ELF-1 (cell line): Measurements from ENCODE around the gene QARS1.
A peak's percentile ranks its signal among the peaks of the same experiment; 100 is the strongest.

Experiments
- DNase-seq: peaks from one replicate; pipeline ENCODE4 v3.0.0-alpha.2; 2016; ENCODE audit warnings: low read depth, low spot score

Gene QARS1

DNA sequence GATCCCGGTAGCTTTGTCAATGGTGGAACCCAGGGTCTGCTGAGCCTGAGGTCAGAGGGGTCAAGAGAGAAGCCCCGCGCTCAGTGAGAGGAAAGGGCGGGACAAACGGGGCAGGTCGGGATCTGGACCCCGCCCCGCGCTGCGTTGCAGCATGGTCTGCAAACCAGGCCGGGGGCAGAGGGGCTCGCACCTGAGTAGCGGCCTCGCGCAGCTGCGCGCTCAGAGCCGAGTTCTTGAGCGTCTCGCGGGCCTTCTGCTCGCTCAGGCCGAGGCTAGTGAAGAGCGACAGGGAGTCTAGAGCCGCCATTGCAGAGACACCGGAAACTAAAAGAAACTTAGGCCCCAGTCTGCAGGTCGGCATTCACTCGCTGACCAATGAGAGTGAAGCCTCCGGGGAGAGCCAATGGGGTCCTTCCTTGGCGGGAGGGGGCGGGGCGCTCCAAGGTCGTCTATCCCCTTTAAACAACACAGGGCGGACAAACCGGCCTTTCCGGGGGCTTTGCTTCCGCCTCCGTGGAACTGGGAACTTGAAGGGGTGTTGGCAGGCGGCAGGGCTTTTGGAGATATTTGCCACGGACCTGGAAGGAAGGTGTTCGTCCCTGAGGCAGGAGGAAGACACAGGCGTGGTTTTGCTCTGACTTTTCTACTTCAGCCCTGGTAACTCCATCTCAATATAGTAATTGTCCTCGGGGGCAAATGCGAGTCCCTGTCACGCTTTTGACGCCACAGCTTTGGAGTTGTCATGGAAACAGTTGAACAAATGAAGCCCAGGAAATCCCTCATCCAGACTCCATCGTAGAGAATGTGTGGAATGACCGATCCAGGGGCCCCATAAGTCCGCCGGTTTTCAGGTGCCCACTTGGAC is at the start of gene QARS1:
QARS1 (minus strand) TSS at position 331 of the 865 bp plus-strand sequence; CDS start at position 307, 24 bp downstream.
- peak; percentile 98 for DNase-seq

GRCh38 chr3:49153349-49153912 is 48.9 kb upstream of the QARS1 start:
- no peak for DNase-seq

GRCh38 chr3:49151610-49152009 is 47.1 kb upstream of the QARS1 start:
- DNase-seq = no peak

DNA sequence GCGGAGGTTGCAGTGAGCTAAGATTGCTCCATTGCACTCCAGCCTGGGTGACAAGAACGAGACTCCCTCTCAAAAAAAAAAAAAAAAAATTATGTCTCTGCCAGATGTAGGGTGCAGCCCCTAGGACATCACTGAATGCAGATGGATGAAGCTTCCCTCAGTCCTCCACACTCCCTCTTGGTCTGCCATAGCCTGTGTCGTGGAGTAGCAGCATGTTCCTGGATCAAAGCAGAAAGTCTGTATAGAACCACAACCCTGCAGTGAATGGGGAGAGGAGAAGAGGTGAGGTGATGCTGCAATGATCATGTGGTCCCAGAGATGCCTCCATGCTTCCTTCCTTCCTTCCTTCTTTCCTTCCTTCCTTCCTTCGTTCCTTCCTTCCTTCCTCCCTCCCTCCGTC is 43.6 kb upstream of the QARS1 start:
- no peak for DNase-seq

GRCh38 chr3:49140080-49140479 is 35.5 kb upstream of the QARS1 start:
- no peak for DNase-seq

- DNase-seq = no peak
Measured at GRCh38 chr3:49135499-49135898, 30.9 kb upstream of the QARS1 start.

DNA sequence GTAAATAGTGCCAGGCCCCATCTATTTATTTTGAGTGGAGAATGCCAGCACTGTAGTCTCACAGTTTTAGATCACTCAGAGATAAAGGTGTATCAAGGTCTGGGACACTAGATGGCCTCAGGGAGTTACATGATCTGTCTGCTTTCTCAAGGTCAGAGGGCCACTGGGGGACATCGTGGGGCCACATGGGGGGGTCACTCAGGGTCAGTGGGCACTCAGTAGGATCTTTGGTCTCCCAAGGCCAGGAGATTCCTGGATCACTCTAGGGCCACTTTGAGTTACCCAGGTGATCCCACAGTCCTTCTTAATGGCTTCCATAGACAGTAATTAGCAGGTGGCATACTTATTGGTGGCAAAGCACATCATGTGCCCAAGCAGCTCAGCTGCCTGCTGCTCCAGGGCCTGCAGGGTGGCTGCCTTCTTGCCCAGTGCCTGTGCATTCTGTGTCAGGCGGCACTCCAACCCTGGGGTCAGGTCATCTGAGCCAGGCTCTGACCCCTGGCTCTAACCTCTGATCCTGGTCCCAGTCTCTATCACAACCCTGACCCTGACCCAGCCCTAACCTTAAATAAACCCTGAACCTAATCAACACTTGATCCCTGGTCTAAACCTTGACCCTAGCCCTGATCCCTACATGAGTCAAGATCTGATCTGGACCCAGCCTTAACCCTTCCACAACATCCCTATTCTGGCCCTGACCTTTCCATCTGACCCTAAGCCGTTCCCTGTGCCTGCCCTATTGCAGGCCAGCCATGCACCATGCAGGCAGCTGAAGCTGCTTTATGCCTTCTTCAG is 30.1 kb upstream of the QARS1 start:
- DNase-seq = no peak

DNA sequence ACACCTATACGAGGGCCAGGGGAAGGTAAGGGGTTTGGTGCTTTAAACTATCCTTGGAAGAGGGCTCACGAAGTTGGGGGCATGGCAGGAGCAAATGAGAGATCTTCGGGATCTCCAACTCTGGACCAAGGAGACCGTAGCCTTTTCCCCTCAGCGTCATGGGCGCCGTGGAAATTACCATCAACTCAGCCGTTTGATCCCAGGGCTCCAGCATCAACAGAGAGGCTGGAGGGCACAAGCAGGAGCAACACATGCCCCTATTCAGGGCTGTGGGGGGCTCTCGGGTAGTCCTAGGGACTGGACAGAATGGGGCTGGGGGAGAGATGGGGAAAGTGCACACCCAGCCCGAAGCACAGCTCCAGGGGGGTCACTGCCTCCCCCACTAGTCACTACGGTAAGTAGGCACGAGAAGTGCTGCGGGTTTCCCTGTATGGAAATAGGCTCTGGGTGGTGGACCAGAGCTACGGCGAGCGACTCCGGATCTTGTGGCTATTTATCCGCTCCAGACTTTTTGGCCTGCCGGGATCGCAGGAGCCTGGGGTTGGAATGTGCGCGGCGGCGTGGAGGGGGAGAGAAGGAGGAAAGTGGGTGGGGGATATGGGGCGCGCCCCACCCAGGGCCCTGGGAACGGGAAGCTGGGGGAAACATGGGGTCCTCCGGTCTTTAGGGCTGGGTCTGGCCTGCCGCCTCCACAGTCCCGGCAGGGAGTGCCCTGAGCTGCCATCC is 28.8 kb upstream of the QARS1 start:
- DNase-seq = peak; percentile 91

- DNase-seq = peak; percentile 94
Measured at GRCh38 chr3:49132437-49133225, 28.1 kb upstream of the QARS1 start, which contains the start of gene LAMB2. LAMB2 (minus strand) TSS chr3:49133050; CDS start chr3:49132867, 183 bp downstream.

GRCh38 chr3:49132073-49132436 is 27.5 kb upstream of the QARS1 start:
- no peak for DNase-seq

DNA sequence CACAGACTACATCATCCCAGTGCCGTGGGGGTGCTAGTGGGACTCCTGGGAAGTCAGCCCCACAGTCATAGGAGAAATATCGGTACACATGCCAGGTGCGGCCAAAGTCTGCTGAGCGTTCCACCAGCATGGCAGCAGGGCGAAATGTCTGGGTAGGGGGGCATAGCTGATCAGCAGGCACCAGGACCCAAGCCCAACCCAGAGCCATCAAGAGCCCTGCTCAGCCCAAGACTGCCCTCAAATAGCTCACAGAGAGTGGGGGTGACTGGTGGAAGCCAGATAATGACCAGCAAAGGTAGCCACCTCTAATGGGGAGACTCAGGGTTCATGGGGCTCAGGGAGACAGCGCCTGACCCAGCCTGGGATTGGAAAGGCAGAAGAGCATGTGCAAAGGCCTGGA is 27.0 kb upstream of the QARS1 start:
- DNase-seq = no peak

DNA sequence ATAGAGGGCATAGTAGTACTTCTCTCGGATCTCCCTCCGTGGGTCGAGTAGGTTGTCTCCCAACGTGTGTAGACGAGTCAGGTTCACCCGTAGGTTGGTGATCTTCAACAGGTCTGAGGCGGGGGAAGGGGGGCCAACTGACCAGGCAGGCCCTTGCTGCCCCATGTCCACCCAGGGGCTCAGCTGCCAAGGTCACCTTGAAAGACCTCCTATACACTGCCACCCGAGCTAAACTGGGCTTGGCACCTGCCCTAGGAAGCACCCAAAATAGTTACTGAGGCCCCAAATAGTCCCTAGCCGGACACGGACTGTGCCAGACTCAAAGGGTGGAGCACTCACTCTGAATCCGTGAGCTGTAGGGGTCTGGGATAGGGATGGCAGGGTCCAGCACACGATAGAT is 26.5 kb upstream of the QARS1 start:
- no peak for DNase-seq

GRCh38 chr3:49124991-49125670 is 20.6 kb upstream of the QARS1 start:
- no peak for DNase-seq

DNA sequence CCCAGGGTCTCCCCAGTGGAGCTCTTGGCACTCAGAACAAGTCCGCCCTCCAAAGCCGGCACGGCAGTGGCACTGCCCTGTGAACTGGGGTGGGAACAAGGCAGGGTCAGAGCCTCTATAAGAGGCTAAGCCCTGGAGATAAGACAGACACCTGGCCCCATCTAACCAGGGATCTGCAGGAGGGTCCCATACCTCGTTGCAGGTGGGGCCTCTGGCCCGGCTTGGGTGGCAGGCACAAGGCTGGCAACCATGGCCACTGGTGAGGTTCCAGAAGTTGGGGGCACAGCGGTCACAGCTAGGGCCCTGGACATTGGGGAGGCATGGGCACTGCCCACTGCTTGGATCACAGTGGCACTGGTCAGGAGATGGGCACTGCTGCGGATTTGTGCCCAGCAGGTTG is 19.6 kb upstream of the QARS1 start:
- no peak for DNase-seq

DNA sequence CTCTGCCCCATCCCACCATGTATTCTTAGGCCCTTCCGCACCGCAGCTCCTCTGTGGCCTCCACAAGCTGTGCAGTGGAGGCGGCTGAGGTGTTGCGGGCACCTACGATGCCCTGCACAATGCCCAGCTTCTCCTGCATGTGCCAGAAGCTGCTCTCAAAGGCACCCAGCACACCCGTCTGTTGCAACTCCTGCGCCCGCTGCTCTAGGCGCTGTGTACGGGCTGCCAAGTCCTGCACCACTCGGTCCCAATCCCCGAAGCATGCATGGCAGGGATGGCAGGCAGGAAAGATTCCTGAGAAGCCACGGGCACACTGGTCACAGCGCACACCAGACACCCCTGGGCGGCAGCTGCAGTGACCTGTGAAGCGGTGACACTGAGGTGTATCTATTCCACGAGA is 19.1 kb upstream of the QARS1 start:
- no peak for DNase-seq

- no peak for DNase-seq
Measured at GRCh38 chr3:49122886-49123545, 18.5 kb upstream of the QARS1 start.

GRCh38 chr3:49122451-49122850 is 17.9 kb upstream of the QARS1 start:
- DNase-seq = no peak

DNA sequence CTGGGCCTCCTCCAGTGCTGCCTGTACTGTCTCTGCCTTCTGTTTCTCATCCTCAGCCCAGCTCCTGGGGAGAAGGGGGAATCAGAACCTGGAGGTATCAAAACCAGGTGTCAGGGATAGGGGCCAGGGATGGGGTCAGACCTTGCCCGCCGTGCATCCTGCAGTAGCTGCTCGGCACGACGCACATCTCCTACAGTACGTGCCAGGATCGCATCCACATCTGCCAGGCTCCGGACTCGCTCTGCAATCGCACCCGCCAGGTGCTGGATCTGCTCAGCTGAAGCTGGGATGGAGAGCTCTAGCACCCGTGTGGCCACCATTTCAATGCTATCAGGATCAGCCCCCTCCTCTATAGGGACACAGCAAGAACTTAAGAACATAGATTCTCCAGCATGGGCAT is 17.5 kb upstream of the QARS1 start:
- DNase-seq = no peak

DNA sequence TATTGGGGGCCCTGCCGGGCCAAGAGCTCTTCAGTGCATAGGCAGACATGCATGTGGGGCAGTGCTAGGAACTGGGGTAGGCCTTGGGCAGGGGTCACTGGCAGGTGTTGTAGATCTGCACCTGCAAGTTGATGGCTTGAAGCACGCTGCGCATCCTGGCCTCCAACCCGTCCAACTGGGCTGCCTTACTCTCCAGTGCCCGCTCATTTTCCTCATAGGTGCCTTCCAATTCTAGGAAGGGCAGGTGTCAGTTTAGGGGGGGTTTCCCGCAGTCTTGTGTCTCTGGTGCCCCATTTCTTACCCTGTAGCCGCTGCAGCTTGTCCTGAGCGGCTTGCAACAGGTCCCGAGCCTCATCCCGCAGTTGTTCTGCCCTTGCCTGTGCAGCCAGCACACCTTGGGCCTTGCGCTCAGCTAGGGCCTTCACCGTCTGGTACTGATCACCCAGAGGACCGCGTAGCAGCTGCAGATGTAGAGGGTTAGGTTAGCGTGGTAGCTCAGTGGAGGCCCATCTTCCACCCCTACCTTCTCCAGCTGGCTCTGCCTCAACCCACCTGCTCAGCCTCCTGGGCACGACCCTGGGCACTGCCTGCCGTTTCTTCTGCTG is 16.7 kb upstream of the QARS1 start:
- DNase-seq = no peak
